ENCODE results near the gene ITGA2B. TPM values are rescaled to one million over a fixed set of nuclear protein-coding genes. Genes with fewer than 3 reads are reported as not detected.

Gene ITGA2B
- total and polyA plus RNA-seq, 2 of the 13 experiments (the other 11 are each of a cell fraction or from before 2014, with no cell fraction given): 0.38 to 1.1 TPM

- peak; percentile 67; the same call in 1 of the 2 replicates for TF ChIP-seq CREB1 (IDR thresholded peaks at IDR 0.05)
- TF ChIP-seq CREB1 (CRISPR knock-in tag; IDR thresholded peaks at IDR 0.05): peak; percentile 88
- TF ChIP-seq, protein P1, sequence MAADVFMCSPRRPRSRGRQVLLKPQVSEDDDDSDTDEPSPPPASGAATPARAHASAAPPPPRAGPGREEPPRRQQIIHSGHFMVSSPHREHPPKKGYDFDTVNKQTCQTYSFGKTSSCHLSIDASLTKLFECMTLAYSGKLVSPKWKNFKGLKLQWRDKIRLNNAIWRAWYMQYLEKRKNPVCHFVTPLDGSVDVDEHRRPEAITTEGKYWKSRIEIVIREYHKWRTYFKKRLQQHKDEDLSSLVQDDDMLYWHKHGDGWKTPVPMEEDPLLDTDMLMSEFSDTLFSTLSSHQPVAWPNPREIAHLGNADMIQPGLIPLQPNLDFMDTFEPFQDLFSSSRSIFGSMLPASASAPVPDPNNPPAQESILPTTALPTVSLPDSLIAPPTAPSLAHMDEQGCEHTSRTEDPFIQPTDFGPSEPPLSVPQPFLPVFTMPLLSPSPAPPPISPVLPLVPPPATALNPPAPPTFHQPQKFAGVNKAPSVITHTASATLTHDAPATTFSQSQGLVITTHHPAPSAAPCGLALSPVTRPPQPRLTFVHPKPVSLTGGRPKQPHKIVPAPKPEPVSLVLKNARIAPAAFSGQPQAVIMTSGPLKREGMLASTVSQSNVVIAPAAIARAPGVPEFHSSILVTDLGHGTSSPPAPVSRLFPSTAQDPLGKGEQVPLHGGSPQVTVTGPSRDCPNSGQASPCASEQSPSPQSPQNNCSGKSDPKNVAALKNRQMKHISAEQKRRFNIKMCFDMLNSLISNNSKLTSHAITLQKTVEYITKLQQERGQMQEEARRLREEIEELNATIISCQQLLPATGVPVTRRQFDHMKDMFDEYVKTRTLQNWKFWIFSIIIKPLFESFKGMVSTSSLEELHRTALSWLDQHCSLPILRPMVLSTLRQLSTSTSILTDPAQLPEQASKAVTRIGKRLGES (CRISPR knock-in tag; IDR thresholded peaks at IDR 0.05; ENCODE audit: borderline replicate concordance): no peak
- peak; percentile 61; the same call in 1 of the 2 replicates for TF ChIP-seq ATF7-NPFF (CRISPR knock-in tag; IDR thresholded peaks at IDR 0.05; ENCODE audit: low read depth)
- TF ChIP-seq KLF12 (CRISPR knock-in tag; IDR thresholded peaks at IDR 0.05; ENCODE audit: borderline replicate concordance): no peak
- TF ChIP-seq FOSL2 (CRISPR knock-in tag; IDR thresholded peaks at IDR 0.05): peak; percentile 51
- TF ChIP-seq ZZZ3 (CRISPR knock-in tag; IDR thresholded peaks at IDR 0.05; ENCODE audit: borderline replicate concordance): peak; percentile 32; the same call in 1 of the 2 replicates
- TF ChIP-seq ZNF547 (CRISPR knock-in tag; IDR thresholded peaks at IDR 0.05): peak; percentile 30; the same call in 1 of the 2 replicates
- peak; percentile 48 for TF ChIP-seq SRSF1 (optimal IDR thresholded peaks at IDR 0.05; ENCODE audit: low read depth, low read length)
- TF ChIP-seq SALL2 (CRISPR knock-in tag; IDR thresholded peaks at IDR 0.05): peak; percentile 67; the same call in 1 of the 2 replicates
- peak; percentile 42; the same call in 1 of the 2 replicates for TF ChIP-seq REPIN1 (CRISPR knock-in tag; IDR thresholded peaks at IDR 0.05; ENCODE audit: borderline replicate concordance, low read depth)
- TF ChIP-seq RARA (CRISPR knock-in tag; IDR thresholded peaks at IDR 0.05): no peak
- peak; percentile 75; the same call in 1 of the 2 replicates for TF ChIP-seq ZFY (CRISPR knock-in tag; IDR thresholded peaks at IDR 0.05)
- peak; percentile 62 for TF ChIP-seq ZNF331 (CRISPR knock-in tag; IDR thresholded peaks at IDR 0.05)
- peak; percentile 73 for TF ChIP-seq PHF20 (CRISPR knock-in tag; IDR thresholded peaks at IDR 0.05)
- TF ChIP-seq ELF3 (CRISPR knock-in tag; IDR thresholded peaks at IDR 0.05): 0 out of 2 replicates have a peak, but pooled peaks have one; percentile 30
- TF ChIP-seq ZFP91 (CRISPR knock-in tag; IDR thresholded peaks at IDR 0.05; ENCODE audit: borderline replicate concordance): peak; percentile 99
- peak; percentile 55; the same call in 1 of the 2 replicates for TF ChIP-seq FOXK1 (CRISPR knock-in tag; IDR thresholded peaks at IDR 0.05; ENCODE audit: borderline replicate concordance, low read depth)
- TF ChIP-seq KDM1A (CRISPR knock-in tag; IDR thresholded peaks at IDR 0.05): peak; percentile 40; the same call in 1 of the 2 replicates
- TF ChIP-seq, protein P2, sequence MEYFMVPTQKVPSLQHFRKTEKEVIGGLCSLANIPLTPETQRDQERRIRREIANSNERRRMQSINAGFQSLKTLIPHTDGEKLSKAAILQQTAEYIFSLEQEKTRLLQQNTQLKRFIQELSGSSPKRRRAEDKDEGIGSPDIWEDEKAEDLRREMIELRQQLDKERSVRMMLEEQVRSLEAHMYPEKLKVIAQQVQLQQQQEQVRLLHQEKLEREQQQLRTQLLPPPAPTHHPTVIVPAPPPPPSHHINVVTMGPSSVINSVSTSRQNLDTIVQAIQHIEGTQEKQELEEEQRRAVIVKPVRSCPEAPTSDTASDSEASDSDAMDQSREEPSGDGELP (IDR thresholded peaks at IDR 0.05; ENCODE audit: borderline replicate concordance, low read depth): peak; percentile 75; the same call in 1 of the 2 replicates
- TF ChIP-seq ZFP90 (CRISPR knock-in tag; IDR thresholded peaks at IDR 0.05; ENCODE audit: borderline replicate concordance): 0 out of 2 replicates have a peak, but pooled peaks have one; percentile 43
- TF ChIP-seq ZNF468 (CRISPR knock-in tag; IDR thresholded peaks at IDR 0.05): no peak
- 0 out of 2 replicates have a peak, but pooled peaks have one; percentile 37 for TF ChIP-seq ZSCAN20 (CRISPR knock-in tag; IDR thresholded peaks at IDR 0.05; ENCODE audit: borderline replicate concordance)
- TF ChIP-seq, protein P3, sequence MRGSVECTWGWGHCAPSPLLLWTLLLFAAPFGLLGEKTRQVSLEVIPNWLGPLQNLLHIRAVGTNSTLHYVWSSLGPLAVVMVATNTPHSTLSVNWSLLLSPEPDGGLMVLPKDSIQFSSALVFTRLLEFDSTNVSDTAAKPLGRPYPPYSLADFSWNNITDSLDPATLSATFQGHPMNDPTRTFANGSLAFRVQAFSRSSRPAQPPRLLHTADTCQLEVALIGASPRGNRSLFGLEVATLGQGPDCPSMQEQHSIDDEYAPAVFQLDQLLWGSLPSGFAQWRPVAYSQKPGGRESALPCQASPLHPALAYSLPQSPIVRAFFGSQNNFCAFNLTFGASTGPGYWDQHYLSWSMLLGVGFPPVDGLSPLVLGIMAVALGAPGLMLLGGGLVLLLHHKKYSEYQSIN (CRISPR knock-in tag; IDR thresholded peaks at IDR 0.05; ENCODE audit: borderline replicate concordance): no peak
Measured at GRCh38 chr17:44326861-44327444, 62.5 kb downstream of the ITGA2B start (continued).
